GM12878 (cell line): Measurements from ENCODE around the gene LAS1L. TPM values are rescaled to one million over a fixed set of nuclear protein-coding genes. Genes with fewer than 3 reads are reported as not detected.

Experiments
- ATAC-seq: fragments of 200-7000 bp; cut with Tn5 transposase; 3 replicates; pipeline ENCODE4 v1.9.1; 2020; ENCODE audit warnings: mild to moderate bottlenecking, moderate library complexity
- BruUV-seq: library from RNA; stranded (reverse); fragments of 400-500 nt; replicated peaks from 2 replicates; lab custom pipeline; 2021; lab: Mats Ljungman, UMichigan
- CTCF ChIA-PET: fragments of 300-600 bp; sonication (Branson Sonifier 250); formaldehyde crosslinking; extraction: SDS; loops from one replicate; lab custom pipeline; 2021; ENCODE audit warnings: inconsistent platforms; lab: Yijun Ruan, JAX
- POLR2A ChIA-PET: fragments of 350-600 bp; formaldehyde crosslinking; extraction: SDS; loops from one replicate; lab custom pipeline; 2021; ENCODE audit warnings: inconsistent platforms; lab: Charles Lee
- RAD21 ChIA-PET: fragments of 300-600 bp; sonication (Branson Sonifier 250); formaldehyde crosslinking; loops from one replicate; lab custom pipeline; 2023; ENCODE audit warnings: antibody characterized with exemption; ENCODE audit not compliant: unreplicated experiment; lab: Charles Lee
- SMC1A ChIA-PET: fragments of 300-600 bp; sonication (Branson Sonifier 250); formaldehyde crosslinking; loops from one replicate; lab custom pipeline; 2023; ENCODE audit not compliant: unreplicated experiment, uncharacterized antibody; lab: Charles Lee
- DNase-seq: peaks from one replicate; pipeline ENCODE4 v3.0.0-alpha.2; 2011; ENCODE audit warnings: low read depth, low spot score
- FAIRE-seq: peaks from 3 replicates; lab custom pipeline; 2011; peaks lifted over from hg19 to GRCh38; lab: Jason Lieb, UNC
- H2AFZ ChIP-seq: 2 replicates; pipeline ENCODE4 v1.6.0; 2011; ENCODE audit warnings: low read depth, low read length, control low read depth; ENCODE audit not compliant: control insufficient read depth
- H3K27ac ChIP-seq: 2 replicates; pipeline ENCODE4 v1.5.1; 2011; ENCODE audit warnings: control low read depth; ENCODE audit not compliant: control insufficient read depth, insufficient read depth
- H3K27me3 ChIP-seq, 2 experiments: replicated peaks in 1 of 2; 2 replicates each; pipeline versions ENCODE4 v1.6.0 to v1.6.1; 2011; ENCODE audit warnings: low read length in 1 of 2; ENCODE audit not compliant: control insufficient read depth in 2 of 2, insufficient read depth in 2 of 2
- H3K36me3 ChIP-seq, 2 experiments: 2 replicates each; pipeline ENCODE4 v1.5.1; 2011; ENCODE audit warnings: low read length in 1 of 2; ENCODE audit not compliant: control insufficient read depth in 2 of 2, insufficient read depth in 2 of 2
- H3K4me1 ChIP-seq: 2 replicates; pipeline ENCODE4 v1.6.1; 2011; ENCODE audit warnings: mild to moderate bottlenecking, low read length, moderate library complexity, mixed read lengths; ENCODE audit not compliant: control insufficient read depth, insufficient read depth
- H3K4me2 ChIP-seq: 2 replicates; pipeline ENCODE4 v1.6.0; 2011; ENCODE audit warnings: control low read depth; ENCODE audit not compliant: control insufficient read depth, insufficient read depth
- H3K4me3 ChIP-seq: fragments of 200-600 bp; sonication (generic); 2 replicates; pipeline ENCODE4 v1.5.1; 2016
- H3K79me2 ChIP-seq: 2 replicates; pipeline ENCODE4 v1.6.0; 2011; ENCODE audit warnings: low read length; ENCODE audit not compliant: control insufficient read depth, insufficient read depth
- H3K9ac ChIP-seq: 2 replicates; pipeline ENCODE4 v1.8.0; 2011; ENCODE audit warnings: low read length, control low read depth, mixed read lengths; ENCODE audit not compliant: control insufficient read depth, insufficient read depth
- H3K9me3 ChIP-seq: replicated peaks from 3 replicates; pipeline ENCODE4 v1.5.1; 2011; ENCODE audit warnings: mild to moderate bottlenecking, low read length; ENCODE audit not compliant: control insufficient read depth, insufficient read depth
- H4K20me1 ChIP-seq: 2 replicates; pipeline ENCODE4 v1.6.0; 2011; ENCODE audit not compliant: control insufficient read depth, insufficient read depth
- CREB1 ChIP-seq: IDR thresholded peaks from 2 replicates; pipeline ENCODE4 v1.6.1; 2012; ENCODE audit warnings: low read depth, mild to moderate bottlenecking, inconsistent platforms
- EED ChIP-seq: sonication (generic); IDR thresholded peaks from 2 replicates; pipeline ENCODE4 v1.6.1; 2016; ENCODE audit warnings: antibody characterized with exemption, low read depth
- HDAC6 ChIP-seq: fragments of 200-600 bp; sonication (generic); IDR thresholded peaks from one replicate; pipeline ENCODE4 v1.8.0; 2017; ENCODE audit warnings: antibody characterized with exemption; ENCODE audit not compliant: unreplicated experiment
- IKZF1 ChIP-seq: fragments of 450-650 bp; conservative IDR thresholded peaks from 2 replicates; pipeline ENCODE4 v1.6.1; 2017; ENCODE audit warnings: antibody characterized with exemption, mild to moderate bottlenecking
- JUNB ChIP-seq: IDR thresholded peaks from 2 replicates; pipeline ENCODE4 v1.6.1; 2016; ENCODE audit warnings: antibody characterized with exemption, mild to moderate bottlenecking
- LARP7 ChIP-seq: fragments of 450-650 bp; IDR thresholded peaks from 2 replicates; pipeline ENCODE4 v1.6.1; 2017; ENCODE audit warnings: mild to moderate bottlenecking
- MXI1 ChIP-seq: fragments of 150-350 bp; IDR thresholded peaks from 2 replicates; pipeline ENCODE4 v1.6.1; 2011; ENCODE audit warnings: low read depth, mild to moderate bottlenecking, inconsistent platforms, low read length, improper control_type of control experiment
- RAD51 ChIP-seq: fragments of 450-650 bp; IDR thresholded peaks from 2 replicates; pipeline ENCODE4 v1.6.1; 2016; ENCODE audit warnings: moderate library complexity, mild to moderate bottlenecking, inconsistent platforms
- RBBP5 ChIP-seq: fragments of 200-600 bp; sonication (generic); conservative IDR thresholded peaks from 2 replicates; pipeline ENCODE4 v1.6.1; 2016
- RCOR1 ChIP-seq: conservative IDR thresholded peaks from 2 replicates; pipeline ENCODE4 v1.6.1; 2012; ENCODE audit warnings: low read depth, low read length, improper control_type of control experiment
- SMAD5 ChIP-seq: IDR thresholded peaks from 2 replicates; pipeline ENCODE4 v1.6.1; 2016; ENCODE audit warnings: antibody characterized with exemption, low read depth
- SMARCA5 ChIP-seq: fragments of 450-650 bp; IDR thresholded peaks from 2 replicates; pipeline ENCODE4 v1.6.1; 2017; ENCODE audit warnings: mild to moderate bottlenecking
- SREBF1 ChIP-seq: IDR thresholded peaks from 2 replicates; pipeline ENCODE4 v1.6.1; 2012; ENCODE audit warnings: mild to moderate bottlenecking, low read length
- STAT1 ChIP-seq: fragments of 450-650 bp; conservative IDR thresholded peaks from 2 replicates; pipeline ENCODE4 v1.6.1; 2014; ENCODE audit warnings: antibody characterized with exemption, mild to moderate bottlenecking
- SUZ12 ChIP-seq: fragments of 200-600 bp; sonication (generic); IDR thresholded peaks from one replicate; pipeline ENCODE4 v1.6.1; 2018; ENCODE audit warnings: antibody characterized with exemption, mild to moderate bottlenecking; ENCODE audit not compliant: unreplicated experiment
- TCF3 ChIP-seq: IDR thresholded peaks from 2 replicates; pipeline ENCODE4 v1.6.1; 2012; ENCODE audit warnings: low read depth, mild to moderate bottlenecking, low read length, borderline replicate concordance; ENCODE audit not compliant: insufficient read depth
- ZNF24 ChIP-seq: fragments of 450-650 bp; IDR thresholded peaks from 2 replicates; pipeline ENCODE4 v1.6.1; 2017; ENCODE audit warnings: antibody characterized with exemption, mild to moderate bottlenecking
- ZZZ3 ChIP-seq: IDR thresholded peaks from 2 replicates; pipeline ENCODE4 v1.6.1; 2011; ENCODE audit warnings: low read depth; ENCODE audit not compliant: control insufficient read depth, insufficient read length
- WGBS: methylation state at CpG from one replicate; pipeline ENCODE4 v1.1.6; 2016; ENCODE audit warnings: low lambda C conversion rate; ENCODE audit not compliant: insufficient replicate concordance, insufficient coverage; ENCODE audit errors: missing lambda C conversion rate; 5-methylcytosine and 5-hydroxymethylcytosine counted together
- in situ Hi-C: fragments of 300-500 bp; cut with MboI; formaldehyde crosslinking; loops from 9 replicates; pipeline ENCODE4 v1.14.3; 2018; ENCODE audit warnings: mixed read lengths
- intact Hi-C: fragments of 100-400 bp; cut with micrococcal nuclease; formaldehyde crosslinking; loops from one replicate; pipeline ENCODE4 v1.14.2; 2022; ENCODE audit not compliant: unreplicated experiment
- polyA plus RNA-seq, 11 experiments: library from polyadenylated mRNA; depleted of rRNA in 4 of 11; unstranded in 6 of 11; stranded (reverse) in 5 of 11; fragments of >200 nt; fragmentation: Nextera tagmentation in 4 of 11; fragmentation: Illumina TruSeq in 1 of 11; extraction: Ambion mirVana in 4 of 11; extraction: Trizol in 1 of 11; gene quantifications; 1 replicate in 1 of 11; 2 replicates in 10 of 11; pipeline versions ENCODE4 v1.2.1 to v1.2.3, GENCODE V29; 2011 to 2016; ENCODE audit warnings: inconsistent platforms in 2 of 11, missing spikeins in 2 of 11, low read depth in 1 of 11
- total RNA-seq, 4 experiments: library from RNA; depleted of rRNA in 3 of 4; stranded (reverse); fragments of >200 nt in 3 of 4; fragmentation: Illumina TruSeq in 1 of 4; extraction: Trizol in 1 of 4; gene quantifications; 2 replicates each; pipeline versions ENCODE4 v1.2.1 to v1.2.3, GENCODE V29; 2013 to 2021
- TF ChIP-seq, protein P1 (sequence below): fragments of 450-650 bp; IDR thresholded peaks from 2 replicates; pipeline ENCODE4 v1.6.1; 2018; ENCODE audit warnings: mild to moderate bottlenecking, low read depth, moderate library complexity; ENCODE audit not compliant: partially characterized antibody

LAS1L gene
- total and polyA plus RNA-seq, 10 of the 15 experiments (the other 5 are each of a cell fraction or from before 2014, with no cell fraction given), result 27.4 to 100 (median 56.4) TPM

DNA sequence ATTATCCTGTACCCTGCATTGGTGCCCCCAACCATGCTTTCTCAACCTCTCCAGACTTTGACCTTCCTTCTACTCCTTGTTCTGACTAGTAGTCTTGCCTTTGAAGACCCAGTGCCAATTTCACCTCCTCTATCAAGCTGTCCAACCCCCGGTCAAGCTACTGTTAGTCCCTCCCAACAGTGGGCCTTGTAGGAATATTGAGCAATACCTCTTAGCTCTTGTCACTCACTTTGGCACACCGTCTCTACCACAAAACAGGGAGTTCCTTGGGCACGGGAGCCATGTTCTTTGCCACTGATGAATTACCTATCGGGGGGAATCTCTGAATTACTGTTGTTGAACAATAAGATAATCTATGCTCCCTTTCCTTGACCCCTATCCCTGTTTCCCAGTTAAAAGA is 25.2 kb downstream of the LAS1L start:
- no peaks in the 10 kb centered on the region for H4K20me1 ChIP-seq
- no peak overlapping the region for H3K9ac ChIP-seq
- no peak for DNase-seq
- no peak overlapping the region for H3K4me3 ChIP-seq
- ATAC-seq, result no peak
- no peak overlapping the region for H2AFZ ChIP-seq
- H3K4me2 ChIP-seq, result no peak overlapping the region
- H3K4me1 ChIP-seq, result no peaks in the 10 kb centered on the region
- no peak overlapping the region for H3K27ac ChIP-seq
- FAIRE-seq, result no peak
- ChIA-PET SMC1A (interaction anchor here (0.6 kb wide), 1 partner anchor 17 kb away, joined by 3 read pairs; no protein-coding TSS in a partner anchor), CTCF (interaction anchor here (0.7 to 1.0 kb wide), 2 partner anchors 16 to 20 kb away, joined by 3 to 6 read pairs; no protein-coding TSS in a partner anchor), POLR2A (no interaction called here), RAD21 (no interaction called here)
- H3K79me2 ChIP-seq, result no peaks in the 10 kb centered on the region
- no peaks in the 10 kb centered on the region; a peak in 1 of 4 replicates for H3K36me3 ChIP-seq
- H3K9me3 ChIP-seq, result no peaks in the 10 kb centered on the region
- no TSS peak for BruUV-seq
- TF ChIP-seq RAD51, result no peak
- no peak for TF ChIP-seq HDAC6
- no peak for TF ChIP-seq TCF3
- TF ChIP-seq RCOR1, result no peak
- TF ChIP-seq LARP7, result no peak
- TF ChIP-seq STAT1, result no peak
- no peak for TF ChIP-seq MXI1
- TF ChIP-seq SREBF1, result no peak
- TF ChIP-seq IKZF1, result no peak
- TF ChIP-seq, protein P1, sequence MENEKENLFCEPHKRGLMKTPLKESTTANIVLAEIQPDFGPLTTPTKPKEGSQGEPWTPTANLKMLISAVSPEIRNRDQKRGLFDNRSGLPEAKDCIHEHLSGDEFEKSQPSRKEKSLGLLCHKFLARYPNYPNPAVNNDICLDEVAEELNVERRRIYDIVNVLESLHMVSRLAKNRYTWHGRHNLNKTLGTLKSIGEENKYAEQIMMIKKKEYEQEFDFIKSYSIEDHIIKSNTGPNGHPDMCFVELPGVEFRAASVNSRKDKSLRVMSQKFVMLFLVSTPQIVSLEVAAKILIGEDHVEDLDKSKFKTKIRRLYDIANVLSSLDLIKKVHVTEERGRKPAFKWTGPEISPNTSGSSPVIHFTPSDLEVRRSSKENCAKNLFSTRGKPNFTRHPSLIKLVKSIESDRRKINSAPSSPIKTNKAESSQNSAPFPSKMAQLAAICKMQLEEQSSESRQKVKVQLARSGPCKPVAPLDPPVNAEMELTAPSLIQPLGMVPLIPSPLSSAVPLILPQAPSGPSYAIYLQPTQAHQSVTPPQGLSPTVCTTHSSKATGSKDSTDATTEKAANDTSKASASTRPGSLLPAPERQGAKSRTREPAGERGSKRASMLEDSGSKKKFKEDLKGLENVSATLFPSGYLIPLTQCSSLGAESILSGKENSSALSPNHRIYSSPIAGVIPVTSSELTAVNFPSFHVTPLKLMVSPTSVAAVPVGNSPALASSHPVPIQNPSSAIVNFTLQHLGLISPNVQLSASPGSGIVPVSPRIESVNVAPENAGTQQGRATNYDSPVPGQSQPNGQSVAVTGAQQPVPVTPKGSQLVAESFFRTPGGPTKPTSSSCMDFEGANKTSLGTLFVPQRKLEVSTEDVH, result no peak
- no peak for TF ChIP-seq RBBP5
- no peak for TF ChIP-seq SMAD5
- no peak for TF ChIP-seq SMARCA5
- no peak for TF ChIP-seq ZZZ3
- no peak for TF ChIP-seq SUZ12
- no peak for TF ChIP-seq EED
- TF ChIP-seq CREB1, result no peak
- TF ChIP-seq ZNF24, result no peak
- TF ChIP-seq JUNB, result no peak
- WGBS, result 47% methylated on average over 4 of the region's 4 CpGs
- intact Hi-C loops, result no loop called here
- H3K27me3 ChIP-seq, result no peaks in the 10 kb centered on the region
- in situ Hi-C loops, result no loop called here
